HUDEP-2 (cell line): ENCODE measurements around the gene SUPT4H1.

ENCODE experiments used
- DNase-seq, 76 experiments: peaks; one replicate each; lab custom pipeline; 2025; ENCODE audit not compliant: unreplicated experiment in 76 of 76; lab: John Stamatoyannopoulos, UW

Gene SUPT4H1

GRCh38 chr17:58308985-58309917 is 42.8 kb downstream of the SUPT4H1 start:
- no peak for DNase-seq

GRCh38 chr17:58308173-58308984 is 43.6 kb downstream of the SUPT4H1 start:
- peak in 4 of 76 experiments; percentile 7 to 13 (median 11) for DNase-seq

- DNase-seq: no peak
Measured at GRCh38 chr17:58307468-58308172, 44.4 kb downstream of the SUPT4H1 start.

- DNase-seq: no peak
Measured at GRCh38 chr17:58306131-58306951, 45.7 kb downstream of the SUPT4H1 start.

- DNase-seq: no peak
Measured at GRCh38 chr17:58305626-58306025, 46.4 kb downstream of the SUPT4H1 start.

- DNase-seq: no peak
Measured at GRCh38 chr17:58304750-58305486, 47.1 kb downstream of the SUPT4H1 start.

GRCh38 chr17:58303971-58304749 is 47.8 kb downstream of the SUPT4H1 start:
- DNase-seq: peak in 52 of 76 experiments; percentile 2 to 69 (median 38)

- DNase-seq: no peak
Measured at GRCh38 chr17:58302919-58303585, 48.9 kb downstream of the SUPT4H1 start.

- no peak for DNase-seq
Measured at GRCh38 chr17:58302171-58302918, 49.7 kb downstream of the SUPT4H1 start.

GRCh38 chr17:58301504-58302150 is 50.4 kb downstream of the SUPT4H1 start:
- no peak for DNase-seq

- no peak for DNase-seq
Measured at GRCh38 chr17:58300336-58300735, 51.7 kb downstream of the SUPT4H1 start.
